Brain microvascular endothelial cell (primary cell): ENCODE measurements around the gene PPARG.
A peak's percentile ranks its signal among the peaks of the same experiment; 100 is the strongest.
"Not testable (repeated sequence)": the region's sequence is repeated elsewhere in the genome, so short reads cannot be mapped to it uniquely, and the experiment has no call there.

Source experiments
- DNase-seq: peaks from one replicate; pipeline ENCODE4 v3.0.0-alpha.2; 2020
- H3K27ac ChIP-seq: fragments of 250-450 bp; sonication (Bioruptor Pico); 2 replicates; pipeline ENCODE4 v1.5.1; 2020; ENCODE audit warnings: mild to moderate bottlenecking, moderate library complexity
- H3K27me3 ChIP-seq: fragments of 250-450 bp; sonication (Bioruptor Pico); replicated peaks from 2 replicates; pipeline ENCODE4 v1.5.1; 2020; ENCODE audit warnings: mild to moderate bottlenecking
- H3K36me3 ChIP-seq: fragments of 250-450 bp; sonication (Bioruptor Pico); replicated peaks from 2 replicates; pipeline ENCODE4 v1.5.1; 2020; ENCODE audit warnings: mild to moderate bottlenecking
- H3K4me3 ChIP-seq: 2 replicates; pipeline ENCODE4 v1.5.1; 2011; ENCODE audit warnings: low read depth, mild to moderate bottlenecking, control low read depth, low read length, moderate library complexity
- CTCF ChIP-seq: IDR thresholded peaks from 2 replicates; pipeline ENCODE4 v1.5.1; 2011; ENCODE audit warnings: low read depth, mild to moderate bottlenecking, moderate library complexity, low read length, control low read depth, inconsistent platforms; ENCODE audit errors: missing control alignments
- in situ Hi-C: cut with HindIII; loops from 2 replicates; pipeline ENCODE4 v1.10.0; 2017; ENCODE audit warnings: low sequenced_read_pairs, low pct_ligation_motif_present

PPARG gene

GRCh38 chr3:12476238-12476897 is 187.5 kb downstream of the PPARG start:
- no peaks in the 10 kb centered on the region for H3K36me3 ChIP-seq
- peak; percentile 62 for DNase-seq
- TF ChIP-seq CTCF = no peak
- in situ Hi-C loops = no loop called here
- H3K4me3 ChIP-seq = no peak overlapping the region
- no peaks in the 10 kb centered on the region for H3K27me3 ChIP-seq
- H3K27ac ChIP-seq = peak overlapping the region; percentile 36

- Histone ChIP-seq H3K27me3 (no peaks in the 10 kb centered on the region), H3K4me3 (no peak overlapping the region), H3K36me3 (no peaks in the 10 kb centered on the region), H3K27ac (no peak overlapping the region)
- no peak for DNase-seq
- in situ Hi-C loops = no loop called here
- no peak for TF ChIP-seq CTCF
Measured at GRCh38 chr3:12477256-12477655, 188.4 kb downstream of the PPARG start.

GRCh38 chr3:12478326-12478725 is 189.5 kb downstream of the PPARG start:
- in situ Hi-C loops = no loop called here
- Histone ChIP-seq H3K36me3 (no peaks in the 10 kb centered on the region), H3K27ac (no peak overlapping the region), H3K27me3 (no peaks in the 10 kb centered on the region), H3K4me3 (no peak overlapping the region)
- TF ChIP-seq CTCF = no peak
- DNase-seq = no peak

- H3K27me3 ChIP-seq, H3K27ac ChIP-seq, DNase-seq, in situ Hi-C loops, H3K4me3 ChIP-seq, H3K36me3 ChIP-seq: not testable (repeated sequence)
Measured at GRCh38 chr3:12479198-12479597, 190.3 kb downstream of the PPARG start.

GRCh38 chr3:12479919-12480427 is 191.1 kb downstream of the PPARG start:
- no peak overlapping the region for H3K27ac ChIP-seq
- peak; percentile 69 for TF ChIP-seq CTCF
- no peak overlapping the region for H3K4me3 ChIP-seq
- no peaks in the 10 kb centered on the region for H3K27me3 ChIP-seq
- DNase-seq = no peak
- H3K36me3 ChIP-seq = no peaks in the 10 kb centered on the region
- in situ Hi-C loops = no loop called here

GRCh38 chr3:12483410-12483809 is 194.5 kb downstream of the PPARG start:
- DNase-seq = no peak
- Histone ChIP-seq H3K4me3 (peak overlapping the region; percentile 59), H3K36me3 (no peaks in the 10 kb centered on the region), H3K27me3 (no peaks in the 10 kb centered on the region), H3K27ac (no peak overlapping the region)
- TF ChIP-seq CTCF = no peak
- in situ Hi-C loops = no loop called here
